Measurements from ENCODE around the gene LARGE1. TPM values are rescaled to one million over a fixed set of nuclear protein-coding genes. Genes with fewer than 3 reads are reported as not detected.

LARGE1 gene
- total RNA-seq, 1 experiment from 2014 or later: 1.5 TPM

DNA sequence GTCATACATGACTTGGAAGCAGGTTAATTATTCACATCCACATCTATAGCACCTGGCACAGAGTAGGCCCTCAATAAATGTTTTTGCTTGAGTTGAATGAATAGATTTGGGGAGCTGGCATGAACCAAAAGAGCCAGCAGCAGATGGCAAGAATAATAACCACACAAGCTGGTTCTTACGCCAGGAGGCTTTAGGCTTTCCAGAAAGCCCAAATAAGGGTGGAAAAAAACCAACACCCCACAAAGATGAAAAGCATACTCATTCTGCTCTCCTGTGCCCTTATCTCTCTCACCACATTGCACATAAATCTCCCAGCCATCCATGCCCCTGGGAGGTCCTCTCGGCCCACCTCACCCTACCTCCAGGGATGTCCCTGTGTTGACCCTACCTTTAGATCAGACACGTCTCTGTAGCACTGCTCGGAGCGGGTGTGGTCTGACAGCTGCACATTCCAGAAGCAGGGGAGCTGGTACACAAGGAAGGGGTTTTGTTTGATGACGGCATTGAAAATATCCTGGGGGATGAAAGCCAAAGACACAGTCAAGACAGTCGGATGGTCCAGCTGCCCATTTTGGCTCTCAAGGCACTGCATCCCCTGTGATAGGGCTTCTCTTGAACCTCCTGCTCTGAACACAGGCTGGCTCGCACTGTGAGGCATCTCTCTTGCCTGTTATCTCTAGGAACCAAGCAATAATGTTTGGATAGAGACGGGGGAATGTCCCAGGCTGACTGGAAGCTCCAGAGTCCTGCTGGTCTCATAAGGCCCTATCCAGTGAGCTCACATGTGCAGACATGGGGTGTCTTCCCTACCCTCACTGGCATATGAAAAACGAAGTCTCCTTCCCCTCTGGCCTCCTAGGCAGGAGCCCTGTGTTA is 538.5 kb downstream of the LARGE1 start:
- DNase-seq (ENCODE audit: low read depth, low spot score) (no peak), ATAC-seq (no peak)
- H3K79me2 ChIP-seq (ENCODE audit: insufficient read depth, low read length): no peaks in the 10 kb centered on the region
- ChIA-PET RAD21 (ENCODE audit: low non-redundant PET in 1 of 2, low total read pairs in 2 of 2, uncharacterized antibody in 2 of 2, unreplicated experiment in 2 of 2) (no interaction called here), CTCF (no interaction called here), POLR2A (no interaction called here)
- H4K20me1 ChIP-seq (ENCODE audit: insufficient read depth): no peaks in the 10 kb centered on the region
- H3K36me3 ChIP-seq (ENCODE audit: control insufficient read depth in 1 of 2, insufficient read depth in 2 of 2, low read length in 2 of 2): no peaks in the 10 kb centered on the region
- H3K4me2 ChIP-seq (ENCODE audit: low read length): no peak overlapping the region
- intact Hi-C loops (cut with micrococcal nuclease): no loop called here
- no peak overlapping the region for H3K27ac ChIP-seq (ENCODE audit: low read depth, low read length)
- no peaks in the 10 kb centered on the region for H3K4me1 ChIP-seq (ENCODE audit: control insufficient read depth in 1 of 2, insufficient read depth in 2 of 2, low read length in 2 of 2)
- no peak overlapping the region for H2AFZ ChIP-seq (ENCODE audit: low read depth, low read length, poor library complexity, severe bottlenecking)
- H3K9me2 ChIP-seq (ENCODE audit: insufficient read depth): no peaks in the 10 kb centered on the region
- H3K4me3 ChIP-seq (replicated peaks in 1 of 2; ENCODE audit: low read depth in 1 of 2, low read length in 2 of 2): no peak overlapping the region
- BruUV-seq (replicated peaks): no TSS peak
- H3K9me3 ChIP-seq (ENCODE audit: control insufficient read depth in 1 of 2, insufficient read depth in 1 of 2, low read depth in 1 of 2, low read length in 2 of 2): peaks cover 3 to 25% of the 10 kb centered on the region in 2 experiments; a peak in 2 of 4 replicates
- no peak overlapping the region for H3K9ac ChIP-seq (ENCODE audit: low read length)
- H3K27me3 ChIP-seq (ENCODE audit: insufficient read depth, low read length): no peaks in the 10 kb centered on the region
- TF ChIP-seq POLR2A (IDR thresholded peaks at IDR 0.05; ENCODE audit: borderline replicate concordance, extremely low read depth, insufficient read depth, insufficient read length) (no peak), SRF (IDR thresholded peaks at IDR 0.05; ENCODE audit: low read depth) (no peak), SIN3A (IDR thresholded peaks at IDR 0.05; ENCODE audit: low read depth) (no peak), TCF7L2 (IDR thresholded peaks at IDR 0.05; ENCODE audit: borderline replicate concordance, extremely low read depth, insufficient read depth, insufficient read length) (no peak), YY1 (IDR thresholded peaks at IDR 0.05; ENCODE audit: extremely low read depth, insufficient replicate concordance, low read depth, low read length) (no peak)
- TF ChIP-seq, protein P1, sequence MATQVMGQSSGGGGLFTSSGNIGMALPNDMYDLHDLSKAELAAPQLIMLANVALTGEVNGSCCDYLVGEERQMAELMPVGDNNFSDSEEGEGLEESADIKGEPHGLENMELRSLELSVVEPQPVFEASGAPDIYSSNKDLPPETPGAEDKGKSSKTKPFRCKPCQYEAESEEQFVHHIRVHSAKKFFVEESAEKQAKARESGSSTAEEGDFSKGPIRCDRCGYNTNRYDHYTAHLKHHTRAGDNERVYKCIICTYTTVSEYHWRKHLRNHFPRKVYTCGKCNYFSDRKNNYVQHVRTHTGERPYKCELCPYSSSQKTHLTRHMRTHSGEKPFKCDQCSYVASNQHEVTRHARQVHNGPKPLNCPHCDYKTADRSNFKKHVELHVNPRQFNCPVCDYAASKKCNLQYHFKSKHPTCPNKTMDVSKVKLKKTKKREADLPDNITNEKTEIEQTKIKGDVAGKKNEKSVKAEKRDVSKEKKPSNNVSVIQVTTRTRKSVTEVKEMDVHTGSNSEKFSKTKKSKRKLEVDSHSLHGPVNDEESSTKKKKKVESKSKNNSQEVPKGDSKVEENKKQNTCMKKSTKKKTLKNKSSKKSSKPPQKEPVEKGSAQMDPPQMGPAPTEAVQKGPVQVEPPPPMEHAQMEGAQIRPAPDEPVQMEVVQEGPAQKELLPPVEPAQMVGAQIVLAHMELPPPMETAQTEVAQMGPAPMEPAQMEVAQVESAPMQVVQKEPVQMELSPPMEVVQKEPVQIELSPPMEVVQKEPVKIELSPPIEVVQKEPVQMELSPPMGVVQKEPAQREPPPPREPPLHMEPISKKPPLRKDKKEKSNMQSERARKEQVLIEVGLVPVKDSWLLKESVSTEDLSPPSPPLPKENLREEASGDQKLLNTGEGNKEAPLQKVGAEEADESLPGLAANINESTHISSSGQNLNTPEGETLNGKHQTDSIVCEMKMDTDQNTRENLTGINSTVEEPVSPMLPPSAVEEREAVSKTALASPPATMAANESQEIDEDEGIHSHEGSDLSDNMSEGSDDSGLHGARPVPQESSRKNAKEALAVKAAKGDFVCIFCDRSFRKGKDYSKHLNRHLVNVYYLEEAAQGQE (IDR thresholded peaks at IDR 0.05; ENCODE audit: low read depth): no peak
